Measurements from ENCODE around the gene MAPK8IP3.

MAPK8IP3 gene

GRCh38 chr16:1763521-1764511, 57.8 kb downstream of the MAPK8IP3 start:
- no peak for DNase-seq

GRCh38 chr16:1764971-1765370, 59.0 kb downstream of the MAPK8IP3 start:
- no peak for DNase-seq

- DNase-seq = no peak
These were observed 59.8 kb downstream of the MAPK8IP3 start for GRCh38 chr16:1765826-1766225.

- DNase-seq = no peak
These were observed 60.2 kb downstream of the MAPK8IP3 start for GRCh38 chr16:1766231-1766630.

DNA sequence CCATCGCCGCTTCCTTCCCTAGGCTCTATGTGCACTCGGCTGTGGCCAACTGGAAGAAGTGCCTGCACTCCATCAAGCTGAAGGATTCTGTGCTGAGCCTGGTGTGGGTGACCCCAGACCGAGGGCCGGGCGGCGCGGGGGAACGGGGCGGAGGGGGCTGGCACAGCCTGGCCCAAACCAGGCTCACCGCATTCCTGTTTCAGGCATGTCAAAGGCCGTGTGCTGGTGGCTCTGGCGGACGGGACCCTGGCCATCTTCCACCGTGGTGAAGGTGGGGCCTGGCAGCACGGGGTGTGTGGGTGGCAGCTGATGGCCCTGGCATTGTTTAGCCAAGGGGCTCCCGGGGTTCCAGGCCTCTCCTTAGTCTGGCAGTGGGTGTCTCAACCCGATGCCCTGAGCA, 60.7 kb downstream of the MAPK8IP3 start:
- DNase-seq = no peak

DNA sequence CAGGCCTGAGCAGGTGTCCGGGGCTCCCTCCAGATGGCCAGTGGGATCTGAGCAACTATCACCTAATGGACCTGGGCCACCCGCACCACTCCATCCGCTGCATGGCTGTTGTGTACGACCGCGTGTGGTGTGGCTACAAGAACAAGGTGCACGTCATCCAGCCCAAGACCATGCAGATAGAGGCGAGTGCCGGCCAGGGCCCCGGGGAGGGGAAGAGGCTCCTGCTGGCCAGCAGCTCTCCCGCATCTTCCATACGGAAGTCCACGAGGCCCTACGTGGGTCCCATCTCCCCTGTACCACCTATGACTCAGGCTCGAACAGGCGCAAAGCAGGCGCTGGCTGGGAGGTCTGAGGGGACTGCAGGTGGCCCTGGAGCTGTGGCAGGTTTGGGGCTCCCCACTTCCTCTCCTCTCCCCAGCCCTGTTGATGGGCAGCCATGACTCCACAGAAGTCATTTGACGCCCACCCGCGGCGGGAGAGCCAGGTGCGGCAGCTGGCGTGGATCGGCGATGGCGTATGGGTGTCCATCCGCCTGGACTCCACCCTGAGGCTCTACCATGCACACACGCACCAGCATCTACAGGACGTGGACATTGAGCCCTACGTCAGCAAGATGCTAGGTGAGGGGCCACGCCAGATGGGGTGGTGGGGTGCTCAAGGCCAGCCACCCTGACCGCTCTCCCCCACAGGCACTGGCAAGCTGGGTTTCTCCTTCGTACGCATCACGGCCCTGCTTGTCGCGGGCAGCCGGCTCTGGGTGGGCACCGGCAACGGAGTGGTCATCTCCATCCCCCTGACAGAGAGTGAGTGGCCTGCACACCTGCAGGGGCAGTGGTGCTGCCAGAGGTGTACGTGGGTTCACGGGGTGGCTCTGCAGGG, 61.4 kb downstream of the MAPK8IP3 start:
- no peak for DNase-seq

- DNase-seq = no peak
These were observed 62.2 kb downstream of the MAPK8IP3 start for GRCh38 chr16:1768061-1768766.

GRCh38 chr16:1768767-1769401, 62.9 kb downstream of the MAPK8IP3 start:
- no peak for DNase-seq

DNA sequence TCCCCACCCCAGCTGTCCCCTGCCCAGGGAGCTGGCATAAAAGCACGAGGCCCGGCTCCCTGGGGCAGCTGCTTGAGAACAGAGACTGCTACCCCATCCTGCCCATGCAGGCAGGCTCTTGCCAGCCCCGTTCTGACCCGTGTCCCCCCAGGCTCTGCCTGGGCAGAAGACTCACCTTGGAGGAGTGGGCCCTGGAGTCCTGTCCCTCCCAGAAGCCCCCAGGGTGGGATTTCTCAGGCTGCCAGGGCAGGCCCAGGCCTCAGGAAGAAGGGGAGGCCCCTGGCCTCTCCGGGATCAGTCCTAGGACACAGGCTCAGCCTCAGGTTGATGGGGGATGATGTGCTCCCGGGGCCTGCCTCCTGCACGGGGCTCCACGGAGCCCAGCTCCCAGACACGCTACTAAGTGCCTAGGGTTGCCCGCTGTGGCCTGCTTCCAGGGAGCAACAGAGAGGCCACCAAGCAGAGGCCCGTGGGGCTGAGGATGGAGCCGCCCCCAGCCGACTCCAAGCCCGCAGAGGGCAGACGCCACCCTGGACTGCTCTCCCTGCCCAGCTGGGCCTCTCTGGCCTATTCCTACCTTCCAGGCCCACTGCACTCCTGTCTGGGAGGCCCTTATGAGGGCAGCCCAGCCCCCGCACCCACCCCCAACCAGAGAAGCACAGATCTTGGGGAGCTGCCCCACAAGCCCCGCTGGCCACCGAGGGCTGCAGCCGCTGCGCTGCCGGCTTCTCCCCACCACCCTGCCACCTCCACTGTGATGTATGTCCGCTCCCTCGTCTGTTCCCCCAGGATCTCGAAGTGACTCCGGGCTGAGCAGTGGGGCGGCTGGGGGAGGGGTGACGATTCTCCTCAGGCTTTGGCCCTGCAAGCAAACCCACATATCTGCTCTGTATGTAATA, 63.7 kb downstream of the MAPK8IP3 start:
- no peak for DNase-seq

DNA sequence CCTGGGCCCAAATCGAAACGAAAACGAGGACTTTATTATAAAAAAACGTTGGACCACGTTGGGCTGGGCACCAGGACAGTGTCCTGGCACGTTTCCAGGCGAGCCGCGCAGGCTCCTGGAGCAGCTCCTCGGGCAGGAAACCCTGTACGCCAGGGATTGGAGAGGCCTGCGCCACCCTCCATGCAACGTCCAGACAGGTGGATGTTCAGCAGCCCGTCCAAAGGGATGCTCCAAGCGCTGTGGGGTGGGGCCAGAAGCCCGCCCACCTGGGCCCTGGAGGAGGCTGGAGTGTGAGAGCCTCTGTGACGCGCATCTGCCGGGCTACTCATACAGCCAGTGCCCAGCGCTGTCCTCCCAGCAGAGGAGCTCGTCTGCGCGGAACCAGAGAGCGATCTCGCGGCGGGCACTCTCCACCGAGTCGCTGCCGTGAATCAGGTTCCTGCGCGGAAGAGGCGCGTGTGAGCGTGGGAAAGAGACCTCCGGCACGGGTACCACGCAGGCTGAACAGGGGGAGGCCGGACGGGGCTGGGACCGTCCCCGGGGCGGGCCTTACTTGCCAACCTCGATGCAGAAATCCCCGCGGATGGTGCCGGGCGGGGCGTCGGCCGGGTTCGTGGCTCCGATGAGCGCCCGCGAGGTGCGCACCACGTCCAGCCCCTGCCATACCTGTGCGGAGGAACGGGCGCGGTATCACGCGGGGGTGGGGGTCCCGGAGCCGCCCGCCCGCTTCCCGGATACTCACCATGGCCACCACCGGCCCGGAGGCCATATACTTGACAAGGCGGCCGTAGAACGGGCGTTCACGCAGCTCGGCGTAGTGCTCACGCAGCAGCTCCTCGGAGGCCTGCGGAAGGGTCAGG, 64.6 kb downstream of the MAPK8IP3 start:
- DNase-seq = peak; percentile 94

GRCh38 chr16:1771188-1771863, 65.3 kb downstream of the MAPK8IP3 start, which contains the start of gene NME3:
TSS of gene NME3 (minus strand) at chr16:1771543. CDS start at chr16:1771534, 9 bp downstream.
- DNase-seq = no peak

- DNase-seq = no peak
These were observed 65.9 kb downstream of the MAPK8IP3 start for GRCh38 chr16:1771864-1772361.

GRCh38 chr16:1772362-1772907, 66.4 kb downstream of the MAPK8IP3 start, which contains the start of gene EME2:
TSS of gene EME2 (plus strand) at chr16:1772810. CDS start at chr16:1773228, 418 bp downstream.
- DNase-seq = peak; percentile 18

- DNase-seq = peak; percentile 75
These were observed 67.1 kb downstream of the MAPK8IP3 start, which contains the start of gene MRPS34 for GRCh38 chr16:1772908-1773702. TSS of gene MRPS34 (minus strand) at chr16:1773134. CDS start at chr16:1773119, 15 bp downstream.

DNA sequence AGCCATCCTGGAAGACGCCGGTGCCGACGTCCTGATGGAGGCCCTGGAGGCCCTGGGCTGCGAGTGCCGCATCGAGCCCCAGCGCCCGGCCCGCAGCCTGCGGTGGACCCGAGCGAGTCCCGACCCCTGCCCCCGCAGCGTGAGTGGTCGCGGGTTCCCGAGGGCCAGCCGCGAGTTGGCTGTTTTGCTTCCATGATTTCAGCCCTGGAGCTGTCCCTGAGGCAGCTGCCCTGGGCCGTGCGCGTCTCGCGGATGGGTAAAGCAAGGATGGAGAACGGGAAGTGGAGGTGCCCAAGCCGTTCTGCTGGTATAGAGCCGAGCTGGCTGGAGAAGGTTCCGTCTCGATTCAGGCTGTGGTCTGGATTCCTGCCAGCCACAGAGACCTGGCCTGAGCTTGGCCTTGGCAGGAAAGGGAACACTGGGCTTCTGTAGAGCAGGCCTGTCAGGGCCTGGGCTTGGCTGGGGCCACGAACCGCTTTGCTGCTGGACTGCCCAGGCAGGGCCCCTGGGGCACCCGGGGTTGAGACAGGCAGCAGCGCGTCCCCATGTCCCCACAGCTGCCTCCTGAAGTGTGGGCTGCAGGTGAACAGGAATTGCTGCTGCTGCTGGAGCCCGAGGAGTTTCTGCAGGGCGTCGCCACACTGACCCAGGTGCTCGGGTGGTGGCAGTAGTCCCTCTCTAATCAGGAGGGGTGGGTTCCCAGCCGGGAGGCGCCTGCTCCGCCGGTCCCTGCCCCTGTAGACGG, 67.9 kb downstream of the MAPK8IP3 start:
- no peak for DNase-seq

DNA sequence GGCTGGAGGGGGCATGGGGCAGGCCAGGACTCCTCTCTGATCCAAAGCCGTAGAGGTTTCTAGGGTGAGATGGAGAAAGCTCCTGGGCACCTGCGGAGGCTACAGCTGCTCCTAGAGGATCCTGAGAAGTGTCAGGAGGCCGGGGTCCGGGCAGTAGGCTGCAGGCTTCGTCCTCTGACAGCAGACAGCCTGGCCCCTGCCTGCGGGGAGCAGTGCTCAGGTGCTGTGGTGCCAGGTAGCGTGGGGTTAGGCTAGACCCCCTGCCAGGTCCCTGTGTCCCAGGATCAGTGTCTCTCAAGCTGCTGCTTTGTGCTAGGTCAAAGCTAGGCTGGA, 68.4 kb downstream of the MAPK8IP3 start:
- DNase-seq = no peak
